ENCODE data around the gene ANK3.

ANK3 gene

DNA sequence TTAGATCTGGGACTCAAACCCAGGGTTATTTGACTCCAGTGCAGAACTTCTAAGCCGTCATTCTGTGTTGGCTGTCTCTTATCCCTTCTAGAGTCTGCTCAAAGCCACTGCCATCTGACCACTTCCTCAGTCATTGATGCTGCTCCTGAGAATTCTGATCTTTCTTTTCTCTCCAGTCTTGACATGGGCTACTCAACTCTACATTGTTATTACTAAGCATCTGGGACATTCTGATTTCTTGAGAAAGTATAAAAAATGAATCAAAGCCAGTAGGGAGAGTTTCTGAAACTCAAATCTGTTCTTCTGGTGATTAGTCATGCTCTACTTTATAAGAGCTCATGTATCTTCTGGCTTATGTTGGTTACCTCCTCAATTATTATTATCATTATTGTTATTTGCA lies 48.7 kb downstream of the ANK3 start:
- no peak for FAIRE-seq

GRCh38 chr10:60339757-60340156 lies 49.9 kb downstream of the ANK3 start:
- no peak for FAIRE-seq

- FAIRE-seq = no peak
These were observed 50.9 kb downstream of the ANK3 start for GRCh38 chr10:60338786-60339185.

- no peak for FAIRE-seq
These were observed 51.6 kb downstream of the ANK3 start for GRCh38 chr10:60338002-60338564.

DNA sequence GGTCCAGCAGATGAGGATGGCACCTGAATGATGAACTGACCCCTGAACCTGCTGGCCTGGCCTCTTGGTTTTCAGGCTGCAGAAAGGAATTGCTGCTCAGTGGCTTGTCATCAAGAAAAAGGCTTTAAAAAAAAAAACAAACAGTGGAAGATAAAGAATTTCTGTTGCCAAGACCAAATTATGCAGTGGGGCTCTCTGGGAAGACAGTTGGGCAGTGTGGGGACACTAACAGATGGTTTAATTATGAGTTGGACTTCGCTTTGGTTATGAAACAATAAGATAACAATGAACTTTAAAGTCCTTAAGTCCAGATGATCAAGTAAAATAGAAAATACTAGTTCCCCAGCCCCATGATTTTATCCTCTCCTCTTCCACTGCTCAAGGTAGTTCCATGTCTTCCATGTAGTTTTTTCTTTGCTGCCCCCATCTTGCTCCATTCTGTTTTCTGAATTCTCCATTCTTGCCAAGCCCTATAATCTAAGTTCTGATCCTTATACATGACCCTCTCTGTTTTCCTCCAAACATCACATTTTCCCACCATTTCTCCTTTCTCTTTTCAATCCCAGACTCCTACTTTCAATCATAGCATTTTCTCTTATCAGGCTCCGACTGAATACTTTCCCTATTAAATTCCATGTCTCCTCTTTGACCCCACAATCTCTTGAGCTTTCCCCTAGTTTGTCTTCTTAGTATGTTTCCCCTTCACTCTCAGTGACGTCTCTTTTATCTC lies 52.6 kb downstream of the ANK3 start:
- no peak for FAIRE-seq

- no peak for FAIRE-seq
These were observed 54.0 kb downstream of the ANK3 start for GRCh38 chr10:60335708-60336107.

- no peak for FAIRE-seq
These were observed 54.7 kb downstream of the ANK3 start for GRCh38 chr10:60334991-60335390.

DNA sequence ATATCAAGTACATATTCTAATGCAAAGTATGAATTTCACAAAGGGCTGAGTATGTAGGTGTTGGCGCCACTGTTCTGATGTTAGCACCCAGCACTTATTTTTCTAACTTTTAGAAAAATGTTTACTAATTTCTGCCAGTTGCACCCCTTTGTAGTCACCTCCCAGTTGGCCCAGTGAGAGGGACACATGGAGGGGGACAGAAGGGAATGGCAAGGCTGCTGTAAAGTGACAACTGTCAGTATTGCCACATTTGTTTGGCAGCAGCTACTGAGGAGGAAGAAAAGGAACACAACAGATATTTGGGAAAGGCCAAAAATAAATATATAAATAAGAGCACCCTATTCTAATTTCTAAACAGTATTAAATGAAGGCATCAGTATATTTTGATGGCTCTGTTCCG lies 57.3 kb downstream of the ANK3 start:
- FAIRE-seq = no peak

- no peak for FAIRE-seq
These were observed 57.8 kb downstream of the ANK3 start for GRCh38 chr10:60331886-60332285.

DNA sequence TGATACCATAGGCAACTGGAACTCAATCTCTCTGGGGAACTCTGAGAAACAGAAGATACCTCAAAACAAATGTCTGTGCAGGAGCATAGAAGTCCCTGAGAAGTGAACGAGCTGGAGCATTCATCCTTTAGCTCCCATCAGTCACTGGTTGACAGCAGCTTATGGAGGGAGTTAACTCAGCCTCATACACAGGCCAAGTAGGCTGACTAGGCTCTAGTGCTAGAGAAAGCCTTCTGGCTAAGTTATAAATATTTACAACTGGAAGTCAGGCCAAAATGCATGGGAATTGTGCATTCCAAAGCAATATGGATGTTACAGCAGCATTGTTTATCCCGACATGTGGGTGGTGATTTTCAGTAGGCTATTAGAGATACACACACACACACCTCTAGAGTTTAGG lies 66.5 kb downstream of the ANK3 start:
- no peak for FAIRE-seq

- FAIRE-seq = no peak
These were observed 69.0 kb downstream of the ANK3 start for GRCh38 chr10:60320666-60321065.

DNA sequence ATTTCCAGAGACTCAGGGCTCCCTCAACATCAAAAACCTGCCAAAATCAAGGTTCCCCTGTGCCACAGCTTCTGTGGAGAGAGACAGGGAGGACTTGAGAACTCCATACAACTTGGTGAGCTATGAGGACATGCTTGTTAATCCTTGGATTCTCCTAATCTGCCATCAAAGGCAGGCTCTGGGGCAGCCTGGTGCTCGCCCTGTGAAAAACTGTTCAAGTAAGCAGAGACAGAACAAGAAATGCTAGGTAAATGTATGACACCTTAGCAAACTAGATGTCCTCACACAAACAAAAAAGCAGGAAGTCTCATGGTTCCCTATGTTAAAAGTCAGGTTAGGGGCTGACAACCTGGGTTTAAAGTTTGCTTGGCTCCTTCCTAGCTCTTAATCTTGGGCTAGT lies 73.6 kb downstream of the ANK3 start:
- FAIRE-seq = no peak

GRCh38 chr10:60315311-60315710 lies 74.4 kb downstream of the ANK3 start:
- no peak for FAIRE-seq

DNA sequence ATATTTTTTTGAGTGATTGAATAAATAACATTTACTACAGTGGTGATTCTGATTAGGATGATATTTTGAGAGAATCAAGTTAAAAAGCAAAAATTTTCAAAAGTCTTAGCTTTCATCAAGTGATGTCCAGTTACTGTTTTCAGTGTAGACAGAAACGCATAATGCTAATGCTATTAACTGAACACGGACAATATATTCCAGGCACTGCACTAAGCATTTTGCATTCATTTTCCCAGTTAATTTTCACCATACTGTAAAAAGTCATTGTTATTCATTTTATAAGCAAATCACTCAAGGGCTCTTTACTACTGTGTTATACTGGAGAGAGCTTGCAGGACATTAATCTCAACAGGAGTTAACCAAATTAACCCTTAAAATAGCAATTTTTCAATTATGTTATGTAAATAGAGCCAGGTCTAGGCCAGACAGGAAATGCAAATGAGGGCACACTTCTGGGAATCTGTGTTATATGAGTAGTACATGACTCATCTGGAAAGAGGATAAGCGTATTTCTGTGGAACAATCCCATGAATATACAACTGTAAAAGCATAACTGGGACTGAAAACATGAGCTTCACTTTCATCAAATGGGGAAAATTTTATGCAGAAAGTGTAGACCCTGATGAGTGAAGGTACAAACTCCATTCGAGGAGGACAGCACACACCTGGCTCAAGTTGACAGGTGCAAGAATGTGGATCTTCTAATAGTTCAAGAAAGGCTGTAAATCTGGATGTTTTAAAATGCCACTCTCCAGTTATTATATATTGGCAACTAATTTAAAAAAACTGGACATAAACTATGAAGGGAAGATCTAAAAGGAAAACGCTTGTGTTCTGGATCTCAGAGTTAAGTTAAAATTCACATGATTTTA lies 75.4 kb downstream of the ANK3 start:
- no peak for FAIRE-seq

DNA sequence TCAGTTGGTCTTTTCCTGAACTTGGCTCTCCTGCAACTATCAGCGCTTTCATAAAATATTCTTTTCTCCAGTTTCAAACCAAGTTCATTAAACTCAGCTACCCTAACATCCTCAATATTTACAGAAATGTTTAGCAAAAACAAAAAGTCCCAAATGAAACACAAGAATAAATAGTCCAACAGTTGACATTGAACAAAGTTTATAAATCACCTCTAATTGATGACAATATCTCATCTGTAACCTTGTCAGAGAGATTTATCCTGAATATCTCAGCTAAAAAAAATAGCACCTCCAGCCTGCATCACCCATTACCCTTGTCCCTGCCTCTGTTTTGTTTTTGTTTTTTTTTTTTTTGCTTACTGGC lies 76.1 kb downstream of the ANK3 start:
- no peak for FAIRE-seq

DNA sequence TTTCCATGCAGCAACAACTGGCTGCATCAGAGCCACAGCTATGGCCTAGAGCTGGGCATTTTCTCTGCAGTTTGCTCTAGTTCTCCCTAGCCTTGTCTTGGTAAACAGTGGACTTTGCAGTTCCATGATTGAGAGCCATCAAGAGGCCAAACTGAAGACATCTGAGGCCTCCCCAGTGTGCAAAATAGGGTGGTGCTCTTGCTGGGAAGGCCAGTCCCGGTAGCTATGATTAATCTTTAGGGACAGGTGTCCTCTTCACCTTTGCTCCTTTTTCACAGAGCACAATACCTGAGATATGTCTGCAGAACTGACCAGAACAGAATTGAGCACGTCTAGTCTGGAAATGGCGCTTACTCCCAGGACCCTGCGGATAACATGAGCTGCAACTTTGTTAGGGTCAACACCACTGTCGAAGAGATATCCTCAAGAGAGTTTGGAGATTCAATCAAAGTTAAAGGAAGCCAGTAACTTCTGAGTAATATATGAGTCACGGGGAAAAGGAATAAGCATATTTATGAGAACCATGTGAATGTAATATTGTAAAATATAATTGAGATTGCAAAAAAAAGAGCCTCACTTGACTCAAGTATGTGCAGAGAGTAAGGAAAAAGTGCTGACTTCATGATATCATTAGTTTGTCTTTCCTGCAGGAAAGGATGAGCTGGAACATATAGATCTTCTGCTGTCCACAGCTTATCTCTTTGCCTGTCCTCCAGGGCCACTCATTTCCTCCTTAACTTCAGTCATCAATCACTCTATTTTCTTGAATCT lies 76.7 kb downstream of the ANK3 start:
- FAIRE-seq = no peak

GRCh38 chr10:60311821-60312220 lies 77.9 kb downstream of the ANK3 start:
- FAIRE-seq = no peak

- FAIRE-seq = no peak
These were observed 78.9 kb downstream of the ANK3 start for GRCh38 chr10:60310740-60311139.

DNA sequence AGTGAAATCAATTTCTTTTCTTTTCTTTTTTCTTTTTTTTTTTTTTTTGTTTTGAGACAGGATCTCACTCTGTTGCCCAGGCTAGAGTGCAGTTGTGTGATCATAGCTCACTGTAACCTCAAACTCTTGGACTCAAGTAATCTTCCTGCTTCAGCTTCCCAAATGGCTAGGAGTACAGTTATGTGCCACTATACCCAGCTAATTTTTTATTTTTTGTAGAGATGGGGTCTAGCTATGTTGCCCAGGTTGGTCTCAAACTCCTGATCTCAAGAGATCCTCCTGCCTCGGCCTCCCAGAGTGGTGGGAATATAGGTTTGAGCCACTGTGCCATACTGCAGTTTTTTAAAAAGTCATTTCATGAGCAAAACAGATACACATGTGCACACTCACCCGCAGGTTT lies 79.8 kb downstream of the ANK3 start:
- FAIRE-seq = no peak

- no peak for FAIRE-seq
These were observed 80.3 kb downstream of the ANK3 start for GRCh38 chr10:60309371-60309770.

- no peak for FAIRE-seq
These were observed 84.2 kb downstream of the ANK3 start for GRCh38 chr10:60305380-60305892.

DNA sequence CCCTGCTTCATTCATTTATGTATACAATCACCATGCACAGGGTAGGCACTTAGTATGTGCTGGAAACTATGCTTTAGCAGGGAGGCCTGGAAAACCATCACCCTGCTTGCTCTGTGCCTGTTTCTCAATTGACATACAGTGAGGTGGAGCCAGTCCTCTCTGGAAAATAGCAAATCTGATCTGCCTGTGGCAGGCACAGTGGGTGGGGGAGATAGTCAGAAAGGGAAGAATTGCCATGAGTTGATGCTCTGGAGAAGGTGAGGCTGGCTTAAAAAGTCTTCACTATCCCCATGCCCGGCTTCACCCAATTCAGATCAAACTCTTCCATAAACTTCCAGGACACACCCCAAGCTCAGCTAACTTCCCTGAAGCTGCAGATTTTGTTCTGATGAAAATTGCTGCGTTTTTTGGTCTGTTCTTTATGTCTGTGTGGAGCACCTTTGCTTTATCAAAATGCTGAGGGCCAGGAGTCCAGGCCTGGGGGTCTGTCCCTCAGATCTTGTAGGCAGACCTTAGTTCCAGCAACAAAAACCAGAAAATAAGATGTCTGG lies 84.8 kb downstream of the ANK3 start:
- FAIRE-seq = no peak

- FAIRE-seq = no peak
These were observed 85.9 kb downstream of the ANK3 start for GRCh38 chr10:60303778-60304177.

All from TTC549 (cell line).